ENCODE results near the gene REL.

REL gene

GRCh38 chr2:60966507-60967405 lies 85.4 kb downstream of the REL start:
- no peak for DNase-seq

DNA sequence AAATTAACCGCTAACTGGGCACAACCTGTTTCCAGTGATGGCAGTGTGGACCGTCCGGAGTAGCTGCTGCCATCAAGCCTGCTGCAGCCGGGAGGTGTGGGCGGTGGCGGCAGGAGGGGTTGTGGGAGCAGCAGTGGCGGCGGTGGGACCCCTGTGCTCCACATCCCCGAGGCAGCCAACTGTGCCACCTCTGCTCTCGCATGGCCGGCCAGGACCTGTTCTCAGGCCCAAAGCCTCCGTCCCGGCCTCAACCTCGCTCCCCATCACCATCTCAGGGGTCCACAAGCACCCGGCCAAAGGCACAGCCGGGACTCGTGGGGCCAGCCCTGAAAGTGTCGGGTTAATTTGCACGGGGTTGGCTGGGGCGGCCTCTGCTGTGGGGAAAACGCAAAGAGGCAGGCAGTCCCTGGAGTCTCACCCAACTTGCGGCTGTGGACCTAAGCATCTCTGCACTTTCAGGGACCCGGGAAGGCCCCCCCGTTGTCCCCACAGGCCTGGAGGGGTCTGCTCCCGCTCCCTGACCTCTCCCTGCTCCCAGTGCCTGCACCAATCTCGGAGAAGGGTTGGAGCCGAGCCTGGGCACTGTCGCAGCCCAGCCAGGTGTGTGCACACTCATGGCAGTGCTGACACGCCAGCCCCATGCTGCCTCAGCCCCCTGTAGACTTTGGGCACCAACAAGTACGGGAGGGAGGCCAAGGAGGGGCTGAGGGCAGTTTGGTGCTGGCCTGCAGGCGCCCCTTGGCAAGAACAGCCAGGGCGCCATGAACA lies 91.7 kb downstream of the REL start:
- DNase-seq = no peak

DNA sequence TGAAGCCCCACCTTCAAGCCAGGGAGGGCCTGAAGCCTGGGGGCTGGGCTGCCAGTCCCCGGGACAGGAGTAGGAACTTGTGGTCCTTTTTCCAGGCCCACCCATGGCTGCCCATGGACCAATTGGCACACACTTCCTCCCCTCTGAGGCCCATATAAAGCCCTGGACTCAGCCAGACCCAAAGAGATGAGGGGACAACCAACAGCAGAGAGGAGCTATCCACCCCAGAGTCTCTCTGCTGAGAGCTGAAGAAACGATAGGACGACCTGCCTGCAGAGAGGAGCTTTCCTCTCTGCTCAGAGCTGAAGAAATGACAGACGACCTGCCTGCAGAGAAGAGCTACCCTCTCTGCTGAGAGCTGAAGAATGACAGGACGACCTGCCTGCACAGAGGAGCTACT lies 92.3 kb downstream of the REL start:
- DNase-seq = no peak

- no peak for DNase-seq
Observed at GRCh38 chr2:60974652-60975051, 93.3 kb downstream of the REL start.

Data from activated CD4-positive, alpha-beta T cell treated with anti-CD3 and anti-CD28 coated beads for 4 hours (primary cell).